Gastrocnemius medialis (tissue), 4 donors: ENCODE measurements around the gene SOX30. TPM values are rescaled to one million over a fixed set of nuclear protein-coding genes. Genes with fewer than 3 reads are reported as not detected.

ENCODE experiments used
- ATAC-seq, 2 donors: fragments of 150-250 bp; one replicate each; pipeline ENCODE4 v1.9.1; 2016
- DNase-seq, 2 donors: peaks; one replicate each; pipeline ENCODE4 v3.0.0-alpha.2; 2019
- H3K27ac ChIP-seq, 4 donors: fragments of 200-600 bp; sonication (generic); 1 replicate in 1 of 4; 2 replicates in 3 of 4; pipeline ENCODE4 v1.5.1; 2016 to 2018; ENCODE audit warnings: mild to moderate bottlenecking in 2 of 4, moderate library complexity in 1 of 4
- H3K27me3 ChIP-seq, 3 donors: fragments of 200-600 bp; sonication (generic) in 2 of 3; 1 replicate in 1 of 3; 2 replicates in 2 of 3; pipeline versions ENCODE4 v1.5.1 to v1.6.0; 2016 to 2019; ENCODE audit warnings: mild to moderate bottlenecking in 1 of 3, moderate library complexity in 1 of 3
- H3K36me3 ChIP-seq, 2 donors: fragments of 200-600 bp; sonication (generic) in 1 of 2; one replicate each; pipeline ENCODE4 v1.5.1; 2017 to 2018
- H3K4me1 ChIP-seq, 2 donors: fragments of 200-600 bp; sonication (generic) in 1 of 2; one replicate each; pipeline ENCODE4 v1.5.1; 2016 to 2017; ENCODE audit warnings: mild to moderate bottlenecking in 2 of 2
- H3K4me3 ChIP-seq, 4 donors: fragments of 200-600 bp; sonication (generic) in 3 of 4; 1 replicate in 1 of 4; 2 replicates in 3 of 4; pipeline ENCODE4 v1.5.1; 2016 to 2019; ENCODE audit warnings: mild to moderate bottlenecking in 2 of 4
- H3K9me3 ChIP-seq, 3 donors: fragments of 200-600 bp; sonication (generic) in 2 of 3; 1 replicate in 1 of 3; 2 replicates in 2 of 3; pipeline ENCODE4 v1.5.1; 2016 to 2019
- CTCF ChIP-seq, 5 experiments: fragments of 450-650 bp in 3 of 5; fragments of 200-600 bp in 2 of 5; sonication (generic) in 2 of 5; IDR thresholded peaks in 4 of 5; conservative IDR thresholded peaks in 1 of 5; 1 replicate in 4 of 5; 2 replicates in 1 of 5; pipeline ENCODE4 v1.5.1; 2016 to 2019; ENCODE audit warnings: antibody characterized with exemption in 5 of 5, mild to moderate bottlenecking in 3 of 5, moderate library complexity in 3 of 5
- POLR2A ChIP-seq, 2 donors: fragments of 450-650 bp; IDR thresholded peaks; one replicate each; pipeline ENCODE4 v1.6.1; 2017; ENCODE audit warnings: antibody characterized with exemption in 2 of 2, mild to moderate bottlenecking in 2 of 2, moderate library complexity in 2 of 2
- in situ Hi-C, 4 donors: fragments of 200-750 bp; cut with MboI; loops; one replicate each; pipeline versions ENCODE4 v1.15.0 to v1.8.0; 2017; ENCODE audit warnings: low sequenced_read_pairs in 4 of 4
- intact Hi-C: fragments of 100-400 bp; cut with DNase I; formaldehyde crosslinking; loops from one replicate; pipeline ENCODE4 v1.15.1; 2023; ENCODE audit warnings: low total_unique reads
- total RNA-seq, 4 donors: library from RNA; depleted of rRNA; stranded (reverse); fragments of >200 nt; gene quantifications; one replicate each; pipeline versions ENCODE4 v1.1.0 to v1.2.3, GENCODE V29; 2016

SOX30 gene
- total RNA-seq, 4 donors from 2014 or later: not detected

GRCh38 chr5:157584628-157585027, 67.6 kb downstream of the SOX30 start:
- DNase-seq (no peak), ATAC-seq (no peak)
- no peaks in the 10 kb centered on the region for H3K4me1 ChIP-seq
- H3K27me3 ChIP-seq: no peaks in the 10 kb centered on the region
- in situ Hi-C loops: no loop called here
- intact Hi-C loops: no loop called here
- no peak overlapping the region for H3K4me3 ChIP-seq
- H3K9me3 ChIP-seq: no peaks in the 10 kb centered on the region
- H3K27ac ChIP-seq: no peak overlapping the region
- TF ChIP-seq POLR2A (IDR thresholded peaks at IDR 0.05): no peak
- H3K36me3 ChIP-seq: no peaks in the 10 kb centered on the region

GRCh38 chr5:157582731-157583620, 69.3 kb downstream of the SOX30 start:
- intact Hi-C loops: no loop called here
- ATAC-seq: no peak
- no peak overlapping the region for H3K4me3 ChIP-seq
- no peaks in the 10 kb centered on the region for H3K27me3 ChIP-seq
- H3K9me3 ChIP-seq: no peaks in the 10 kb centered on the region
- DNase-seq: no peak
- H3K27ac ChIP-seq: no peak overlapping the region
- TF ChIP-seq POLR2A (IDR thresholded peaks at IDR 0.05) (no peak), CTCF (IDR thresholded peaks at IDR 0.05 in 4 of 5, conservative IDR thresholded peaks at IDR 0.05 in 1 of 5) (no peak)
- no peaks in the 10 kb centered on the region for H3K36me3 ChIP-seq
- H3K4me1 ChIP-seq: no peaks in the 10 kb centered on the region
- in situ Hi-C loops: no loop called here

GRCh38 chr5:157581901-157582300, 70.3 kb downstream of the SOX30 start:
- no peaks in the 10 kb centered on the region for H3K36me3 ChIP-seq
- no peak overlapping the region for H3K4me3 ChIP-seq
- H3K4me1 ChIP-seq: no peaks in the 10 kb centered on the region
- no peak overlapping the region for H3K27ac ChIP-seq
- intact Hi-C loops: no loop called here
- ATAC-seq (no peak), DNase-seq (no peak)
- TF ChIP-seq CTCF (IDR thresholded peaks at IDR 0.05 in 4 of 5, conservative IDR thresholded peaks at IDR 0.05 in 1 of 5): no peak
- TF ChIP-seq POLR2A (IDR thresholded peaks at IDR 0.05): no peak
- in situ Hi-C loops: no loop called here
- no peaks in the 10 kb centered on the region for H3K27me3 ChIP-seq
- H3K9me3 ChIP-seq: no peaks in the 10 kb centered on the region

GRCh38 chr5:157578079-157578780, 74.0 kb downstream of the SOX30 start:
- no peak for TF ChIP-seq CTCF (IDR thresholded peaks at IDR 0.05 in 4 of 5, conservative IDR thresholded peaks at IDR 0.05 in 1 of 5)
- no peak for TF ChIP-seq POLR2A (IDR thresholded peaks at IDR 0.05)
- in situ Hi-C loops: no loop called here
- H3K27ac ChIP-seq: no peak overlapping the region
- no peaks in the 10 kb centered on the region for H3K9me3 ChIP-seq
- intact Hi-C loops: no loop called here
- ATAC-seq: no peak
- no peaks in the 10 kb centered on the region for H3K36me3 ChIP-seq
- no peak overlapping the region for H3K4me3 ChIP-seq
- H3K27me3 ChIP-seq: no peaks in the 10 kb centered on the region
- no peak for DNase-seq
- peaks cover 17 to 18% of the 10 kb centered on the region in 2 donors for H3K4me1 ChIP-seq

- no peaks in the 10 kb centered on the region for H3K36me3 ChIP-seq
- DNase-seq: no peak
- H3K27me3 ChIP-seq: no peaks in the 10 kb centered on the region
- TF ChIP-seq CTCF (IDR thresholded peaks at IDR 0.05 in 4 of 5, conservative IDR thresholded peaks at IDR 0.05 in 1 of 5) (no peak), POLR2A (IDR thresholded peaks at IDR 0.05) (no peak)
- in situ Hi-C loops: no loop called here
- H3K9me3 ChIP-seq: no peaks in the 10 kb centered on the region
- H3K4me1 ChIP-seq: peaks cover 32 to 33% of the 10 kb centered on the region in 2 donors
- no peak overlapping the region for H3K4me3 ChIP-seq
- intact Hi-C loops: no loop called here
- ATAC-seq: no peak
- no peak overlapping the region for H3K27ac ChIP-seq
Measured at GRCh38 chr5:157576678-157577077, 75.6 kb downstream of the SOX30 start.
